H9 (cell line): ENCODE results near the gene FRAT2. TPM values are rescaled to one million over a fixed set of nuclear protein-coding genes. Genes with fewer than 3 reads are reported as not detected.

ENCODE experiments used
- DNase-seq: peaks from one replicate; pipeline ENCODE4 v3.0.0-alpha.2; 2017
- H2AFZ ChIP-seq: one replicate; pipeline ENCODE4 v1.6.1; 2013; ENCODE audit warnings: mild to moderate bottlenecking, low read length, control low read depth, moderate library complexity
- H2AK5ac ChIP-seq: 2 replicates; pipeline ENCODE4 v1.6.1; 2013; ENCODE audit warnings: low read length, control low read depth, mixed read lengths; ENCODE audit not compliant: insufficient read length
- H2BK120ac ChIP-seq: one replicate; pipeline ENCODE4 v1.6.1; 2013; ENCODE audit warnings: low read depth, mild to moderate bottlenecking, low read length, control low read depth, inconsistent platforms; ENCODE audit not compliant: poor library complexity, severe bottlenecking
- H2BK12ac ChIP-seq: 2 replicates; pipeline ENCODE4 v1.6.1; 2013; ENCODE audit warnings: low read length, control low read depth, mixed read lengths, low read depth; ENCODE audit not compliant: insufficient read length
- H2BK15ac ChIP-seq: 2 replicates; pipeline ENCODE4 v1.6.1; 2013; ENCODE audit warnings: low read depth, low read length, control low read depth
- H2BK20ac ChIP-seq: one replicate; pipeline ENCODE4 v1.6.1; 2013; ENCODE audit warnings: low read depth, mild to moderate bottlenecking, low read length, control low read depth, inconsistent platforms; ENCODE audit not compliant: poor library complexity, severe bottlenecking
- H2BK5ac ChIP-seq: 2 replicates; pipeline ENCODE4 v1.6.1; 2013; ENCODE audit warnings: low read length, control low read depth, mixed read lengths; ENCODE audit not compliant: insufficient read length
- H3K14ac ChIP-seq: 2 replicates; pipeline ENCODE4 v1.6.1; 2013; ENCODE audit warnings: low read length, control low read depth; ENCODE audit not compliant: insufficient read depth
- H3K18ac ChIP-seq: 2 replicates; pipeline ENCODE4 v1.6.1; 2013; ENCODE audit warnings: low read depth, mild to moderate bottlenecking, mixed read lengths, low read length, control low read depth; ENCODE audit not compliant: insufficient read length
- H3K23ac ChIP-seq: 2 replicates; pipeline ENCODE4 v1.6.1; 2013; ENCODE audit warnings: low read length, control low read depth, mixed read lengths, low read depth; ENCODE audit not compliant: insufficient read length
- H3K23me2 ChIP-seq: 2 replicates; pipeline ENCODE4 v1.6.1; 2013; ENCODE audit warnings: low read depth, mild to moderate bottlenecking, mixed read lengths, low read length, control low read depth; ENCODE audit not compliant: insufficient read length, poor library complexity, severe bottlenecking
- H3K27ac ChIP-seq: 2 replicates; pipeline ENCODE4 v1.5.1; 2013; ENCODE audit warnings: low read length, control low read depth, mixed read lengths, low read depth; ENCODE audit not compliant: insufficient read length
- H3K27me3 ChIP-seq: 2 replicates; pipeline ENCODE4 v1.6.1; 2013; ENCODE audit warnings: low read length, control low read depth, inconsistent platforms; ENCODE audit not compliant: insufficient read depth
- H3K4ac ChIP-seq: 2 replicates; pipeline ENCODE4 v1.6.1; 2013; ENCODE audit warnings: low read depth, mild to moderate bottlenecking, control low read depth, inconsistent platforms, low read length, moderate library complexity
- H3K4me1 ChIP-seq: 2 replicates; pipeline ENCODE4 v1.6.1; 2013; ENCODE audit warnings: low read length, control low read depth, inconsistent platforms; ENCODE audit not compliant: insufficient read depth
- H3K4me2 ChIP-seq: 2 replicates; pipeline ENCODE4 v1.6.1; 2013; ENCODE audit warnings: low read length, control low read depth, mixed read lengths; ENCODE audit not compliant: insufficient read length, insufficient read depth
- H3K56ac ChIP-seq: 2 replicates; pipeline ENCODE4 v1.6.1; 2013; ENCODE audit warnings: low read depth, mild to moderate bottlenecking, mixed read lengths, low read length, control low read depth; ENCODE audit not compliant: insufficient read length
- H3K79me1 ChIP-seq: 2 replicates; pipeline ENCODE4 v1.6.1; 2013; ENCODE audit warnings: low read depth, mild to moderate bottlenecking, moderate library complexity, low read length, control low read depth, inconsistent platforms; ENCODE audit not compliant: insufficient read depth, poor library complexity, severe bottlenecking
- H3K79me2 ChIP-seq: 2 replicates; pipeline ENCODE4 v1.6.1; 2013; ENCODE audit warnings: low read length, control low read depth, inconsistent platforms; ENCODE audit not compliant: insufficient read depth
- H3K9ac ChIP-seq: 2 replicates; pipeline ENCODE4 v1.6.1; 2013; ENCODE audit warnings: low read length, control low read depth, mixed read lengths; ENCODE audit not compliant: insufficient read length; ENCODE audit errors: extremely low read depth
- H3K9me3 ChIP-seq: one replicate; pipeline ENCODE4 v1.6.1; 2013; ENCODE audit warnings: low read depth, low read length, inconsistent platforms; ENCODE audit not compliant: control insufficient read depth
- H3T11ph ChIP-seq: one replicate; pipeline ENCODE4 v1.6.1; 2013; ENCODE audit warnings: mild to moderate bottlenecking, low read length, control low read depth, inconsistent platforms
- H4K20me1 ChIP-seq: one replicate; pipeline ENCODE4 v1.6.1; 2013; ENCODE audit not compliant: control insufficient read depth, insufficient read length, insufficient read depth
- H4K5ac ChIP-seq: 2 replicates; pipeline ENCODE4 v1.6.1; 2013; ENCODE audit warnings: low read depth, mild to moderate bottlenecking, mixed read lengths, low read length, control low read depth; ENCODE audit not compliant: insufficient read length
- H4K8ac ChIP-seq: replicated peaks from 2 replicates; pipeline ENCODE4 v1.6.1; 2013; ENCODE audit warnings: low read length, control low read depth, mixed read lengths, low read depth; ENCODE audit not compliant: insufficient read length
- H4K91ac ChIP-seq: 2 replicates; pipeline ENCODE4 v1.6.1; 2013; ENCODE audit warnings: low read depth, mild to moderate bottlenecking, moderate library complexity, mixed read lengths, low read length, control low read depth; ENCODE audit not compliant: insufficient read length
- H3K27ac Mint-ChIP-seq, 3 experiments: 2 replicates in 2 of 3; 3 replicates in 1 of 3; pipeline ENCODE4 v1.8.0; 2020 to 2021; ENCODE audit warnings: mixed read lengths in 3 of 3, mild to moderate bottlenecking in 1 of 3, moderate library complexity in 1 of 3
- H3K27me3 Mint-ChIP-seq: 2 replicates; pipeline ENCODE4 v1.8.0; 2021; ENCODE audit warnings: low read depth, mild to moderate bottlenecking, moderate library complexity, mixed read lengths
- H3K36me3 Mint-ChIP-seq, 3 experiments: 2 replicates in 2 of 3; 3 replicates in 1 of 3; pipeline ENCODE4 v1.8.0; 2020 to 2021; ENCODE audit warnings: low read depth in 3 of 3, mixed read lengths in 3 of 3; ENCODE audit not compliant: insufficient read depth in 1 of 3
- H3K4me1 Mint-ChIP-seq, 2 experiments: 2 replicates each; pipeline ENCODE4 v1.8.0; 2020; ENCODE audit warnings: mixed read lengths in 2 of 2
- H3K4me3 Mint-ChIP-seq, 2 experiments: 2 replicates in 1 of 2; 3 replicates in 1 of 2; pipeline ENCODE4 v1.8.0; 2020 to 2021; ENCODE audit warnings: mild to moderate bottlenecking in 2 of 2, mixed read lengths in 2 of 2, moderate library complexity in 1 of 2
- H3K9me3 Mint-ChIP-seq, 2 experiments: 2 replicates in 1 of 2; 3 replicates in 1 of 2; pipeline ENCODE4 v1.8.0; 2020; ENCODE audit warnings: mild to moderate bottlenecking in 2 of 2, mixed read lengths in 2 of 2, moderate library complexity in 1 of 2
- WGBS: extraction: QIAGEN DNeasy Blood & Tissue Kit; methylation state at CpG from one replicate; pipeline ENCODE4 v1.1.7; 2013; ENCODE audit warnings: missing lambda C conversion rate, low lambda C conversion rate, mixed read lengths; ENCODE audit not compliant: insufficient read length; ENCODE audit errors: extremely low coverage; 5-methylcytosine and 5-hydroxymethylcytosine counted together
- total RNA-seq: library from RNA; stranded (reverse); gene quantifications from 2 replicates; pipeline ENCODE4 v1.2.1, GENCODE V29; 2021
- TF ChIP-seq, protein P1 (sequence below): fragments of 200-600 bp; sonication (generic); conservative IDR thresholded peaks from 3 replicates; pipeline ENCODE4 v1.8.0; 2021; ENCODE audit warnings: antibody characterized with exemption, mild to moderate bottlenecking

Gene FRAT2
- total RNA-seq, 1 experiment from 2014 or later: 129 TPM

DNA sequence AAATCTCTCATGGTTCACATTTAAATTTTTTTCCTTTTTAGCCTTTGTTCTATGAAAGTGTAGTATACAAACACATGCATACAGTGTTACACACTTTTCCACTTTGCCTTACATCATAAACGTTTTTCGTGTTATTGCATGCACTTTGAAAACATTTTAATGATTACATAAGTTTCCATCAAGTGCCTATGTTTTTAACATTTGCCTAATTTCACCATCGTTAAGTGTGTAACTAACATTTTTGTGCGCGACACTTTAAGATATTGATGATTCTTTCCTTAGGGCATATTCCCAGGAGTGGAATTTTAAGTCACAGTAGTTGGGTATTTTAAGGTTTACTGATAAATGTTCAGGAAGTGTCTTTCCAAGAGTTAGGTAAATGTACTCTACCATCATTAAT lies 1.5 kb upstream of the FRAT2 start:
- Histone ChIP-seq H3T11ph (no peak overlapping the region), H4K20me1 (peaks cover 3% of the 10 kb centered on the region), H4K91ac (no peak overlapping the region), H3K4me2 (no peak overlapping the region), H2BK5ac (no peak overlapping the region), H3K9ac (no peak overlapping the region), H3K23ac (no peak overlapping the region), H2BK12ac (no peak overlapping the region), H3K27ac (no peak overlapping the region), H3K56ac (no peak overlapping the region), H3K4ac (no peak overlapping the region), H3K9me3 (no peaks in the 10 kb centered on the region), H3K18ac (no peak overlapping the region), H2AK5ac (no peak overlapping the region), H3K79me2 (peaks cover 11% of the 10 kb centered on the region; the same call in 1 of the 2 replicates), H2BK120ac (no peak overlapping the region), H4K5ac (no peak overlapping the region), H2AFZ (no peak overlapping the region), H2BK15ac (no peak overlapping the region), H3K4me1 (peaks cover 13% of the 10 kb centered on the region), H2BK20ac (no peak overlapping the region), H3K27me3 (no peaks in the 10 kb centered on the region), H3K79me1 (no peaks in the 10 kb centered on the region), H3K14ac (no peak overlapping the region), H3K23me2 (peaks cover 20% of the 10 kb centered on the region), H4K8ac (no peak overlapping the region)
- no peak for DNase-seq
- peak overlapping the region; percentile 66 to 67 for H3K4me3 Mint-ChIP-seq
- peaks cover 3 to 32% (median 27%) of the 10 kb centered on the region in 3 experiments for H3K36me3 Mint-ChIP-seq
- H3K27me3 Mint-ChIP-seq: no peaks in the 10 kb centered on the region; the same call in 1 of the 2 replicates
- peaks cover 2 to 3% of the 10 kb centered on the region in 2 experiments; a peak in 1 of 5 replicates for H3K9me3 Mint-ChIP-seq
- TF ChIP-seq, protein P1, sequence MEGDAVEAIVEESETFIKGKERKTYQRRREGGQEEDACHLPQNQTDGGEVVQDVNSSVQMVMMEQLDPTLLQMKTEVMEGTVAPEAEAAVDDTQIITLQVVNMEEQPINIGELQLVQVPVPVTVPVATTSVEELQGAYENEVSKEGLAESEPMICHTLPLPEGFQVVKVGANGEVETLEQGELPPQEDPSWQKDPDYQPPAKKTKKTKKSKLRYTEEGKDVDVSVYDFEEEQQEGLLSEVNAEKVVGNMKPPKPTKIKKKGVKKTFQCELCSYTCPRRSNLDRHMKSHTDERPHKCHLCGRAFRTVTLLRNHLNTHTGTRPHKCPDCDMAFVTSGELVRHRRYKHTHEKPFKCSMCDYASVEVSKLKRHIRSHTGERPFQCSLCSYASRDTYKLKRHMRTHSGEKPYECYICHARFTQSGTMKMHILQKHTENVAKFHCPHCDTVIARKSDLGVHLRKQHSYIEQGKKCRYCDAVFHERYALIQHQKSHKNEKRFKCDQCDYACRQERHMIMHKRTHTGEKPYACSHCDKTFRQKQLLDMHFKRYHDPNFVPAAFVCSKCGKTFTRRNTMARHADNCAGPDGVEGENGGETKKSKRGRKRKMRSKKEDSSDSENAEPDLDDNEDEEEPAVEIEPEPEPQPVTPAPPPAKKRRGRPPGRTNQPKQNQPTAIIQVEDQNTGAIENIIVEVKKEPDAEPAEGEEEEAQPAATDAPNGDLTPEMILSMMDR: no peak
- no CpG with 5 or more reads among the region's 5 CpGs for WGBS
- H3K4me1 Mint-ChIP-seq: peaks cover 53 to 64% of the 10 kb centered on the region in 2 experiments
- H3K27ac Mint-ChIP-seq: peak overlapping the region in 2 of 3 experiments; percentile 98 to 99; a peak in 3 of 7 replicates
